Astrocyte (in vitro differentiated cells and primary cell): Measurements from ENCODE around the gene GFRA4. TPM values are rescaled to one million over a fixed set of nuclear protein-coding genes. Genes with fewer than 3 reads are reported as not detected.

Experiments used
- DNase-seq: peaks from one replicate; pipeline ENCODE4 v3.0.0-alpha.2; 2010; ENCODE audit warnings: low read depth
- FAIRE-seq: peaks from 2 replicates; lab custom pipeline; 2011; peaks lifted over from hg19 to GRCh38; lab: Jason Lieb, UNC
- H2AFZ ChIP-seq: 2 replicates; pipeline ENCODE4 v1.6.0; 2012; ENCODE audit warnings: low read depth, low read length, inconsistent platforms
- H3K27ac ChIP-seq: 2 replicates; pipeline ENCODE4 v1.5.1; 2011; ENCODE audit warnings: low read depth, low read length, inconsistent platforms
- H3K27me3 ChIP-seq: 2 replicates; pipeline ENCODE4 v1.6.0; 2011; ENCODE audit warnings: low read length, inconsistent platforms; ENCODE audit not compliant: insufficient read depth
- H3K36me3 ChIP-seq: 2 replicates; pipeline ENCODE4 v1.5.1; 2011; ENCODE audit warnings: low read length, inconsistent platforms; ENCODE audit not compliant: insufficient read depth
- H3K4me1 ChIP-seq: 2 replicates; pipeline ENCODE4 v1.5.1; 2011; ENCODE audit warnings: low read length, inconsistent platforms; ENCODE audit not compliant: insufficient read depth
- H3K4me2 ChIP-seq: 2 replicates; pipeline ENCODE4 v1.6.0; 2012; ENCODE audit warnings: low read length, inconsistent platforms
- H3K4me3 ChIP-seq: 2 replicates; pipeline ENCODE4 v1.5.1; 2011; ENCODE audit warnings: low read depth, mild to moderate bottlenecking, low read length, inconsistent platforms; ENCODE audit not compliant: insufficient read depth
- H3K79me2 ChIP-seq: 2 replicates; pipeline ENCODE4 v1.6.0; 2012; ENCODE audit warnings: mild to moderate bottlenecking, low read length, inconsistent platforms; ENCODE audit not compliant: insufficient read depth
- H3K9ac ChIP-seq: 2 replicates; pipeline ENCODE4 v1.6.0; 2012; ENCODE audit warnings: mild to moderate bottlenecking, low read length, inconsistent platforms
- H3K9me3 ChIP-seq: 2 replicates; pipeline ENCODE4 v1.5.1; 2012; ENCODE audit warnings: low read depth, mild to moderate bottlenecking, low read length, inconsistent platforms; ENCODE audit not compliant: insufficient read depth
- H4K20me1 ChIP-seq: 2 replicates; pipeline ENCODE4 v1.6.0; 2012; ENCODE audit warnings: low read length, inconsistent platforms; ENCODE audit not compliant: insufficient read depth
- H3K27ac Mint-ChIP-seq: one replicate; pipeline ENCODE4 v1.8.0; 2021; ENCODE audit warnings: mild to moderate bottlenecking, mixed read lengths; ENCODE audit not compliant: unreplicated experiment
- H3K27me3 Mint-ChIP-seq: one replicate; pipeline ENCODE4 v1.8.0; 2021; ENCODE audit warnings: low read depth, mixed read lengths; ENCODE audit not compliant: unreplicated experiment
- H3K36me3 Mint-ChIP-seq: one replicate; pipeline ENCODE4 v1.8.0; 2021; ENCODE audit warnings: low read depth, mixed read lengths; ENCODE audit not compliant: unreplicated experiment
- H3K4me1 Mint-ChIP-seq: one replicate; pipeline ENCODE4 v1.8.0; 2021; ENCODE audit warnings: low read depth, mixed read lengths; ENCODE audit not compliant: unreplicated experiment
- H3K4me3 Mint-ChIP-seq: one replicate; pipeline ENCODE4 v1.8.0; 2021; ENCODE audit warnings: mild to moderate bottlenecking, moderate library complexity, mixed read lengths; ENCODE audit not compliant: unreplicated experiment
- H3K9me3 Mint-ChIP-seq: one replicate; pipeline ENCODE4 v1.8.0; 2021; ENCODE audit warnings: mild to moderate bottlenecking, mixed read lengths; ENCODE audit not compliant: unreplicated experiment
- CTCF ChIP-seq: IDR thresholded peaks from 2 replicates; pipeline ENCODE4 v1.5.1; 2011; ENCODE audit warnings: low read depth, mild to moderate bottlenecking, inconsistent platforms, low read length, moderate library complexity; ENCODE audit not compliant: insufficient read depth
- EZH2 ChIP-seq: IDR thresholded peaks from 2 replicates; pipeline ENCODE4 v1.6.1; 2012; ENCODE audit warnings: mild to moderate bottlenecking, low read length, inconsistent platforms; ENCODE audit not compliant: insufficient read depth
- total RNA-seq: library from RNA; stranded (reverse); gene quantifications from 2 replicates; pipeline ENCODE4 v1.2.1, GENCODE V29; 2021

Gene GFRA4
- total RNA-seq, 1 donor from 2014 or later: not detected

DNA sequence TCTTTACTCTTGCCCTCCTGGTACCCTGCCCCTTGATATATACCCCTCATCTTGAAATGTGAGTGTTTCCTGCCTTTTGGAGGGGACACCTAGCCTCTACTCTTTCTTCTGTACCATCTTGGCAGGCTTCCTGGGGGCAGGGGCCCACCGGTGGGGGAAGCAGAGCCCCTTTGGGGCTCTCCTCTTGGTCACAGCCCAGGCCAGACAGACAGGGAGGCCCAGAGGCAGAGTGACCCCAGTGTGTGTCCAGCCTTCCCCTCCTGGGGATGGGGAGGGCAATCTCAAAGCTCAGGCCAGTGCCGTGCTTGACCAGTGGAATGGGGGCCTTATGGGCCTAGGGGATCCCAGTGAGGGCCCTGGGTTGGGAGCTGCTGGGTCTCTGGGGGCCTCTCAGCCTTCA is 15.0 kb upstream of the GFRA4 start:
- Mint-ChIP-seq H3K36me3 (no peaks in the 10 kb centered on the region), H3K4me1 (peaks cover 13% of the 10 kb centered on the region), H3K27ac (no peak overlapping the region), H3K9me3 (no peaks in the 10 kb centered on the region), H3K27me3 (peaks cover 28% of the 10 kb centered on the region), H3K4me3 (no peak overlapping the region)
- no peak for FAIRE-seq
- H3K4me3 ChIP-seq: no peak overlapping the region
- TF ChIP-seq EZH2 (no peak), CTCF (no peak)
- H3K9ac ChIP-seq: no peak overlapping the region
- H3K27me3 ChIP-seq: peaks cover 23% of the 10 kb centered on the region
- no peaks in the 10 kb centered on the region for H3K36me3 ChIP-seq
- no peaks in the 10 kb centered on the region for H4K20me1 ChIP-seq
- peaks cover 33% of the 10 kb centered on the region for H3K4me1 ChIP-seq
- no peak overlapping the region for H3K4me2 ChIP-seq
- H3K9me3 ChIP-seq: no peaks in the 10 kb centered on the region
- DNase-seq: no peak
- H3K79me2 ChIP-seq: no peaks in the 10 kb centered on the region
- H3K27ac ChIP-seq: no peak overlapping the region
- H2AFZ ChIP-seq: no peak overlapping the region

DNA sequence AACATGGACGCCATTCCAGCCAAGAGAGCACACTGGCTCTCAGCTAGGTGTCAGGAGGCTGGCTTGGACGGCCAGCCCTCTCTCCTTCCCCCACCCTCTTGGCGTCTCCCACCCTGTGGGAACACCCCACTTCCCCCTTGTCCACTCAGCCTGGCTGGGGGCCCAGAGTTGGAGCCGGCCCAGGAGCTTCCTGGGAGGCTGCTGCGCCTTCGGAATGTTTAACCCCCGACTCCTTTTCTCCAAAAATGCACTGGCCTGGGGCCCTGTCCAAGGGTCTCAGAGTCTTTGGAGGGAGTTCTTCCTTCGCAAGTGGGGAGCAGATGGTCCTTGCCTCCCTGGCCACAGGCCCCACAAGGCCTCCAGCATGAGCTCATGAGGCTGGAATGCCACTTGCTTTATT is 14.5 kb upstream of the GFRA4 start:
- H3K27ac ChIP-seq: no peak overlapping the region
- no peak overlapping the region for H3K4me3 Mint-ChIP-seq
- no peaks in the 10 kb centered on the region for H3K36me3 ChIP-seq
- H3K27ac Mint-ChIP-seq: no peak overlapping the region
- no peak overlapping the region for H3K4me2 ChIP-seq
- H3K4me1 Mint-ChIP-seq: peaks cover 13% of the 10 kb centered on the region
- FAIRE-seq (no peak), DNase-seq (peak; percentile 28)
- H2AFZ ChIP-seq: no peak overlapping the region
- H3K4me1 ChIP-seq: peaks cover 33% of the 10 kb centered on the region
- H3K36me3 Mint-ChIP-seq: no peaks in the 10 kb centered on the region
- H3K4me3 ChIP-seq: no peak overlapping the region
- no peaks in the 10 kb centered on the region for H3K79me2 ChIP-seq
- no peaks in the 10 kb centered on the region for H3K9me3 Mint-ChIP-seq
- TF ChIP-seq EZH2: no peak
- no peak for TF ChIP-seq CTCF
- peaks cover 27% of the 10 kb centered on the region for H3K27me3 ChIP-seq
- H3K9me3 ChIP-seq: no peaks in the 10 kb centered on the region
- peaks cover 29% of the 10 kb centered on the region for H3K27me3 Mint-ChIP-seq
- no peak overlapping the region for H3K9ac ChIP-seq
- H4K20me1 ChIP-seq: no peaks in the 10 kb centered on the region

- H3K27ac Mint-ChIP-seq: no peak overlapping the region
- DNase-seq (no peak), FAIRE-seq (no peak)
- no peak overlapping the region for H3K9ac ChIP-seq
- no peak for TF ChIP-seq EZH2
- no peak for TF ChIP-seq CTCF
- peaks cover 27% of the 10 kb centered on the region for H3K27me3 ChIP-seq
- peaks cover 28% of the 10 kb centered on the region for H3K27me3 Mint-ChIP-seq
- no peak overlapping the region for H3K4me3 ChIP-seq
- no peaks in the 10 kb centered on the region for H3K79me2 ChIP-seq
- no peaks in the 10 kb centered on the region for H3K36me3 Mint-ChIP-seq
- H3K4me1 Mint-ChIP-seq: peaks cover 10% of the 10 kb centered on the region
- no peaks in the 10 kb centered on the region for H3K9me3 Mint-ChIP-seq
- H4K20me1 ChIP-seq: no peaks in the 10 kb centered on the region
- peaks cover 20% of the 10 kb centered on the region for H3K4me1 ChIP-seq
- no peaks in the 10 kb centered on the region for H3K9me3 ChIP-seq
- H3K36me3 ChIP-seq: no peaks in the 10 kb centered on the region
- no peak overlapping the region for H3K4me2 ChIP-seq
- no peak overlapping the region for H3K27ac ChIP-seq
- H2AFZ ChIP-seq: no peak overlapping the region
- no peak overlapping the region for H3K4me3 Mint-ChIP-seq
Measured at GRCh38 chr20:3674995-3675900, 12.0 kb upstream of the GFRA4 start.
